Type B pancreatic cell (in vitro differentiated cells): ENCODE results near the gene SLC24A1. TPM values are rescaled to one million over a fixed set of nuclear protein-coding genes. Genes with fewer than 3 reads are reported as not detected.

Experiments used
- DNase-seq: peaks from one replicate; pipeline ENCODE4 v3.0.0; 2021; ENCODE audit warnings: mixed read lengths; ENCODE audit not compliant: unreplicated experiment; ENCODE audit errors: extremely low spot score
- H3K27ac Mint-ChIP-seq: 2 replicates; pipeline ENCODE4 v1.8.0; 2021; ENCODE audit warnings: mild to moderate bottlenecking, mixed read lengths
- H3K27me3 Mint-ChIP-seq: 2 replicates; pipeline ENCODE4 v1.8.0; 2021; ENCODE audit warnings: mixed read lengths
- H3K36me3 Mint-ChIP-seq: 2 replicates; pipeline ENCODE4 v1.8.0; 2021; ENCODE audit warnings: mixed read lengths
- H3K4me1 Mint-ChIP-seq: one replicate; pipeline ENCODE4 v1.8.0; 2021; ENCODE audit warnings: mixed read lengths; ENCODE audit not compliant: unreplicated experiment
- H3K4me3 Mint-ChIP-seq: 2 replicates; pipeline ENCODE4 v1.8.0; 2021; ENCODE audit warnings: mild to moderate bottlenecking, mixed read lengths
- H3K9me3 Mint-ChIP-seq: 2 replicates; pipeline ENCODE4 v1.8.0; 2021; ENCODE audit warnings: mixed read lengths
- CTCF ChIP-seq: fragments of 200-600 bp; sonication (generic); conservative IDR thresholded peaks from 2 replicates; pipeline ENCODE4 v1.5.0; 2021; ENCODE audit warnings: antibody characterized with exemption, mild to moderate bottlenecking
- total RNA-seq: library from RNA; stranded (reverse); gene quantifications from 2 replicates; pipeline ENCODE4 v1.2.1, GENCODE V29; 2021; ENCODE audit warnings: low replicate concordance

The SLC24A1 gene
- total RNA-seq, 1 donor from 2014 or later: 15.8 TPM

GRCh38 chr15:65630760-65631159 is 9.0 kb downstream of the SLC24A1 start:
- Mint-ChIP-seq H3K36me3 (peaks cover under 1% of the 10 kb centered on the region), H3K27ac (no peak overlapping the region), H3K4me3 (no peak overlapping the region), H3K4me1 (peaks cover 6% of the 10 kb centered on the region), H3K27me3 (no peaks in the 10 kb centered on the region), H3K9me3 (no peaks in the 10 kb centered on the region)
- DNase-seq: no peak
- TF ChIP-seq CTCF: no peak

GRCh38 chr15:65631503-65631902 is 9.8 kb downstream of the SLC24A1 start:
- H3K27ac Mint-ChIP-seq: no peak overlapping the region
- H3K9me3 Mint-ChIP-seq: no peaks in the 10 kb centered on the region
- H3K4me1 Mint-ChIP-seq: peaks cover 6% of the 10 kb centered on the region
- H3K27me3 Mint-ChIP-seq: no peaks in the 10 kb centered on the region
- no peak for TF ChIP-seq CTCF
- H3K4me3 Mint-ChIP-seq: no peak overlapping the region
- no peak for DNase-seq
- H3K36me3 Mint-ChIP-seq: no peaks in the 10 kb centered on the region

GRCh38 chr15:65632780-65633375 is 11.1 kb downstream of the SLC24A1 start:
- Mint-ChIP-seq H3K27me3 (no peaks in the 10 kb centered on the region), H3K36me3 (no peaks in the 10 kb centered on the region), H3K4me3 (no peak overlapping the region), H3K9me3 (no peaks in the 10 kb centered on the region), H3K27ac (no peak overlapping the region), H3K4me1 (peaks cover 6% of the 10 kb centered on the region)
- TF ChIP-seq CTCF: no peak
- no peak for DNase-seq

- Mint-ChIP-seq H3K36me3 (no peaks in the 10 kb centered on the region), H3K4me3 (no peak overlapping the region), H3K27ac (no peak overlapping the region), H3K9me3 (no peaks in the 10 kb centered on the region), H3K4me1 (peaks cover 10% of the 10 kb centered on the region), H3K27me3 (no peaks in the 10 kb centered on the region)
- DNase-seq: no peak
- no peak for TF ChIP-seq CTCF
Observed at GRCh38 chr15:65633752-65634151, 12.0 kb downstream of the SLC24A1 start.

GRCh38 chr15:65634356-65634755 is 12.6 kb downstream of the SLC24A1 start:
- DNase-seq: no peak
- Mint-ChIP-seq H3K4me1 (peaks cover 15% of the 10 kb centered on the region), H3K27me3 (no peaks in the 10 kb centered on the region), H3K4me3 (no peak overlapping the region), H3K9me3 (no peaks in the 10 kb centered on the region), H3K36me3 (no peaks in the 10 kb centered on the region), H3K27ac (no peak overlapping the region)
- no peak for TF ChIP-seq CTCF

GRCh38 chr15:65638109-65638508 is 16.4 kb downstream of the SLC24A1 start:
- DNase-seq: no peak
- no peaks in the 10 kb centered on the region for H3K27me3 Mint-ChIP-seq
- H3K9me3 Mint-ChIP-seq: no peaks in the 10 kb centered on the region
- H3K4me3 Mint-ChIP-seq: no peak overlapping the region
- H3K27ac Mint-ChIP-seq: no peak overlapping the region
- H3K4me1 Mint-ChIP-seq: peaks cover 15% of the 10 kb centered on the region
- H3K36me3 Mint-ChIP-seq: no peaks in the 10 kb centered on the region
- no peak for TF ChIP-seq CTCF
